CD4-positive, alpha-beta memory T cell (primary cell): ENCODE results near the gene CLEC4M. TPM values are rescaled to one million over a fixed set of nuclear protein-coding genes. Genes with fewer than 3 reads are reported as not detected.

Experiments
- CTCF ChIA-PET: fragments of 350-600 bp; sonication (Branson Sonifier 250); formaldehyde crosslinking; loops from one replicate; lab custom pipeline; 2021; ENCODE audit warnings: inconsistent platforms; ENCODE audit not compliant: partially characterized antibody; lab: Charles Lee
- POLR2A ChIA-PET: fragments of 350-600 bp; sonication (Branson Sonifier 250); formaldehyde crosslinking; loops from one replicate; lab custom pipeline; 2021; ENCODE audit not compliant: partially characterized antibody; lab: Charles Lee
- DNase-seq, 5 donors: peaks; one replicate each; pipeline versions ENCODE4 v3.0.0 to v3.0.0-alpha.2; 2020 to 2022; ENCODE audit warnings: mixed read lengths in 1 of 5
- H3K27ac ChIP-seq: one replicate; pipeline ENCODE4 v1.7.0; 2013; ENCODE audit warnings: low read depth, low read length
- H3K27me3 ChIP-seq: 2 replicates; pipeline ENCODE4 v1.7.0; 2013; ENCODE audit warnings: mild to moderate bottlenecking, low read length, moderate library complexity; ENCODE audit not compliant: insufficient read depth
- H3K36me3 ChIP-seq: 2 replicates; pipeline ENCODE4 v1.7.0; 2013; ENCODE audit warnings: mild to moderate bottlenecking, low read length, moderate library complexity; ENCODE audit not compliant: insufficient read depth
- H3K4me1 ChIP-seq: 2 replicates; pipeline ENCODE4 v1.7.0; 2013; ENCODE audit warnings: mild to moderate bottlenecking, low read length, moderate library complexity; ENCODE audit not compliant: insufficient read depth
- H3K4me3 ChIP-seq, 2 donors: one replicate each; pipeline ENCODE4 v1.7.0; 2013; ENCODE audit warnings: low read length in 2 of 2, mild to moderate bottlenecking in 1 of 2
- H3K9me3 ChIP-seq, 2 donors: one replicate each; pipeline ENCODE4 v1.7.0; 2013; ENCODE audit warnings: low read length in 2 of 2, control low read depth in 1 of 2; ENCODE audit not compliant: control insufficient read depth in 1 of 2
- H3K27ac Mint-ChIP-seq, 7 donors: one replicate each; pipeline ENCODE4 v1.8.0; 2020 to 2021; ENCODE audit warnings: mixed read lengths in 7 of 7, mild to moderate bottlenecking in 6 of 7, inconsistent platforms in 3 of 7, moderate library complexity in 3 of 7
- H3K27me3 Mint-ChIP-seq, 2 donors: one replicate each; pipeline ENCODE4 v1.8.0; 2020 to 2021; ENCODE audit warnings: mixed read lengths in 2 of 2
- H3K36me3 Mint-ChIP-seq, 2 donors: one replicate each; pipeline ENCODE4 v1.8.0; 2020 to 2021; ENCODE audit warnings: mixed read lengths in 2 of 2, inconsistent platforms in 1 of 2, mild to moderate bottlenecking in 1 of 2
- H3K4me1 Mint-ChIP-seq, 4 donors: one replicate each; pipeline ENCODE4 v1.8.0; 2020 to 2021; ENCODE audit warnings: mixed read lengths in 4 of 4, mild to moderate bottlenecking in 1 of 4
- H3K4me3 Mint-ChIP-seq, 8 donors: one replicate each; pipeline ENCODE4 v1.8.0; 2020 to 2021; ENCODE audit warnings: mixed read lengths in 8 of 8, mild to moderate bottlenecking in 7 of 8, moderate library complexity in 6 of 8, inconsistent platforms in 3 of 8
- H3K9me3 Mint-ChIP-seq, 8 donors: one replicate each; pipeline ENCODE4 v1.8.0; 2020 to 2021; ENCODE audit warnings: mixed read lengths in 8 of 8, mild to moderate bottlenecking in 5 of 8, inconsistent platforms in 3 of 8, moderate library complexity in 1 of 8
- intact Hi-C: fragments of 100-400 bp; cut with micrococcal nuclease; formaldehyde crosslinking; loops from one replicate; pipeline ENCODE4 v1.15.1; 2023
- polyA plus RNA-seq, 2 donors: library from polyadenylated mRNA; unstranded; fragments of 300-500 nt; fragmentation: Illumina TruSeq; gene quantifications; one replicate each; pipeline ENCODE4 v1.2.3, GENCODE V29; 2021
- total RNA-seq, 2 experiments: library from RNA; stranded (reverse); gene quantifications; one replicate each; pipeline ENCODE4 v1.2.3, GENCODE V29; 2021

CLEC4M gene
- total RNA-seq (not detected), polyA plus RNA-seq (not detected)

- Mint-ChIP-seq H3K27me3 (peaks cover 2 to 11% of the 10 kb centered on the region in 2 donors), H3K4me1 (peaks cover 0 to 4% (median 0%) of the 10 kb centered on the region in 4 donors), H3K36me3 (peaks cover 5 to 8% of the 10 kb centered on the region in 2 donors), H3K4me3 (no peak within 1 kb of the TSS), H3K9me3 (peaks cover 2 to 21% (median 20%) of the 10 kb centered on the region in 8 donors), H3K27ac (peak within 1 kb of the TSS in 2 of 7 donors; percentile 9 to 46)
- Histone ChIP-seq H3K27ac (no peak within 1 kb of the TSS), H3K9me3 (peaks cover 0 to 6% of the 10 kb centered on the region in 2 donors), H3K36me3 (no peaks in the 10 kb centered on the region), H3K4me3 (no peak within 1 kb of the TSS), H3K4me1 (no peaks in the 10 kb centered on the region), H3K27me3 (no peaks in the 10 kb centered on the region)
- intact Hi-C loops = no loop called here
- ChIA-PET CTCF (interaction anchor here (1.0 kb wide), 1 partner anchor 36 kb away, joined by 3 read pairs; no protein-coding TSS in a partner anchor), POLR2A (no interaction called here)
- no peak for DNase-seq
These were observed at the start of gene CLEC4M for GRCh38 chr19:7762719-7763293. Gene CLEC4M (plus strand): TSS chr19:7763243. CDS start chr19:7763267, 24 bp downstream.

- no peaks in the 10 kb centered on the region for H3K27me3 Mint-ChIP-seq
These were observed 47.4 kb upstream of the CLEC4M start for GRCh38 chr19:7715671-7716070.

GRCh38 chr19:7716762-7717161 lies 46.3 kb upstream of the CLEC4M start:
- CTCF ChIA-PET = no interaction called here
- H3K36me3 Mint-ChIP-seq = no peaks in the 10 kb centered on the region
- intact Hi-C loops = no loop called here

More at GRCh38 chr19:7715671-7716070, 47.4 kb upstream of the CLEC4M start:
- DNase-seq = no peak
- peaks cover 5% of the 10 kb centered on the region for H3K4me1 ChIP-seq
- CTCF ChIA-PET = no interaction called here
- H3K4me3 ChIP-seq = no peak overlapping the region
- Mint-ChIP-seq H3K4me1 (peaks cover 0 to 4% (median 3%) of the 10 kb centered on the region in 4 donors), H3K9me3 (peaks cover 0 to 12% (median 3%) of the 10 kb centered on the region in 8 donors), H3K27ac (no peak overlapping the region), H3K36me3 (no peaks in the 10 kb centered on the region), H3K4me3 (no peak overlapping the region)
- H3K27me3 ChIP-seq = no peaks in the 10 kb centered on the region
- POLR2A ChIA-PET = interaction anchor here (1.9 kb wide), 1 partner anchor 10 kb away, joined by 3 read pairs; no protein-coding TSS in a partner anchor
- H3K9me3 ChIP-seq = no peaks in the 10 kb centered on the region
- intact Hi-C loops = no loop called here
- H3K27ac ChIP-seq = no peak overlapping the region
- no peaks in the 10 kb centered on the region for H3K36me3 ChIP-seq

GRCh38 chr19:7718668-7719067 lies 44.4 kb upstream of the CLEC4M start:
- Histone ChIP-seq H3K4me3 (no peak overlapping the region), H3K9me3 (no peaks in the 10 kb centered on the region), H3K27me3 (no peaks in the 10 kb centered on the region), H3K4me1 (peaks cover 5% of the 10 kb centered on the region), H3K27ac (no peak overlapping the region), H3K36me3 (no peaks in the 10 kb centered on the region)
- Mint-ChIP-seq H3K4me1 (peaks cover 0 to 4% (median 4%) of the 10 kb centered on the region in 4 donors), H3K27me3 (peaks cover 0 to 1% of the 10 kb centered on the region in 2 donors), H3K27ac (peak overlapping the region in 1 of 7 donors; percentile 46), H3K9me3 (peaks cover 0 to 12% (median 3%) of the 10 kb centered on the region in 8 donors), H3K36me3 (no peaks in the 10 kb centered on the region), H3K4me3 (no peak overlapping the region)
- DNase-seq = no peak
- CTCF ChIA-PET = no interaction called here
- intact Hi-C loops = no loop called here
- POLR2A ChIA-PET = interaction anchor here (1.1 kb wide), 1 partner anchor 13 kb away, joined by 3 read pairs; no protein-coding TSS in a partner anchor

More at GRCh38 chr19:7716762-7717161, 46.3 kb upstream of the CLEC4M start:
- H3K36me3 ChIP-seq = no peaks in the 10 kb centered on the region
- H3K4me1 ChIP-seq = peaks cover 5% of the 10 kb centered on the region
- POLR2A ChIA-PET = interaction anchor here (1.9 kb wide), 1 partner anchor 11 kb away, joined by 3 read pairs; no protein-coding TSS in a partner anchor
- Mint-ChIP-seq H3K4me1 (peaks cover 0 to 4% (median 3%) of the 10 kb centered on the region in 4 donors), H3K27ac (peak overlapping the region in 1 of 7 donors; percentile 6), H3K9me3 (peaks cover 0 to 12% (median 3%) of the 10 kb centered on the region in 8 donors), H3K4me3 (no peak overlapping the region), H3K27me3 (no peaks in the 10 kb centered on the region)
- H3K27ac ChIP-seq = no peak overlapping the region
- H3K9me3 ChIP-seq = no peaks in the 10 kb centered on the region
- no peak overlapping the region for H3K4me3 ChIP-seq
- no peak for DNase-seq
- no peaks in the 10 kb centered on the region for H3K27me3 ChIP-seq

- Mint-ChIP-seq H3K27ac (no peak overlapping the region), H3K4me1 (peaks cover 0 to 4% (median under 1%) of the 10 kb centered on the region in 4 donors), H3K27me3 (peaks cover 0 to 3% of the 10 kb centered on the region in 2 donors), H3K4me3 (no peak overlapping the region), H3K9me3 (peaks cover 0 to 12% (median 3%) of the 10 kb centered on the region in 8 donors), H3K36me3 (no peaks in the 10 kb centered on the region)
- Histone ChIP-seq H3K36me3 (no peaks in the 10 kb centered on the region), H3K4me3 (no peak overlapping the region), H3K27ac (no peak overlapping the region), H3K4me1 (peaks cover 5% of the 10 kb centered on the region), H3K9me3 (no peaks in the 10 kb centered on the region), H3K27me3 (no peaks in the 10 kb centered on the region)
- POLR2A ChIA-PET = no interaction called here
- DNase-seq = no peak
- intact Hi-C loops = no loop called here
- CTCF ChIA-PET = no interaction called here
These were observed 42.7 kb upstream of the CLEC4M start for GRCh38 chr19:7720351-7720750.

- H3K27ac ChIP-seq = no peak overlapping the region
- no peaks in the 10 kb centered on the region for H3K36me3 ChIP-seq
- DNase-seq = no peak
- POLR2A ChIA-PET = no interaction called here
- peaks cover 5% of the 10 kb centered on the region for H3K4me1 ChIP-seq
- Mint-ChIP-seq H3K4me1 (peaks cover 0 to 1% (median 0%) of the 10 kb centered on the region in 4 donors), H3K27me3 (peaks cover under 1 to 4% of the 10 kb centered on the region in 2 donors), H3K36me3 (no peaks in the 10 kb centered on the region), H3K4me3 (no peak overlapping the region), H3K9me3 (peaks cover 0 to 7% (median 0%) of the 10 kb centered on the region in 8 donors), H3K27ac (no peak overlapping the region)
- intact Hi-C loops = no loop called here
- H3K27me3 ChIP-seq = no peaks in the 10 kb centered on the region
- no peaks in the 10 kb centered on the region for H3K9me3 ChIP-seq
- H3K4me3 ChIP-seq = no peak overlapping the region
- CTCF ChIA-PET = interaction anchor here (0.8 to 1.0 kb wide), 2 partner anchors 16 to 67 kb away, joined by 3 read pairs; no protein-coding TSS in a partner anchor
These were observed 40.8 kb upstream of the CLEC4M start for GRCh38 chr19:7722231-7722651.

GRCh38 chr19:7725791-7726190 lies 37.3 kb upstream of the CLEC4M start:
- Histone ChIP-seq H3K27ac (no peak overlapping the region), H3K4me3 (no peak overlapping the region), H3K36me3 (no peaks in the 10 kb centered on the region), H3K9me3 (no peaks in the 10 kb centered on the region), H3K4me1 (peaks cover 17% of the 10 kb centered on the region), H3K27me3 (peaks cover 21% of the 10 kb centered on the region)
- CTCF ChIA-PET = interaction anchor here (1.2 kb wide), 1 partner anchor 45 kb away, joined by 3 read pairs; the partner anchor contains the start of gene TRAPPC5
- H3K4me3 Mint-ChIP-seq = no peak overlapping the region
- no peaks in the 10 kb centered on the region for H3K36me3 Mint-ChIP-seq
- peaks cover 4 to 17% (median 12%) of the 10 kb centered on the region in 4 donors for H3K4me1 Mint-ChIP-seq
- no peak for DNase-seq
- POLR2A ChIA-PET = no interaction called here
- H3K9me3 Mint-ChIP-seq = peaks cover 0 to 2% (median 0%) of the 10 kb centered on the region in 8 donors
- H3K27me3 Mint-ChIP-seq = peaks cover 28 to 32% of the 10 kb centered on the region in 2 donors
- H3K27ac Mint-ChIP-seq = no peak overlapping the region
- intact Hi-C loops = no loop called here
